ENCODE data around the gene SIRT6.
"Not testable (repeated sequence)": the region's sequence is repeated elsewhere in the genome, so short reads cannot be mapped to it uniquely, and the experiment has no call there.

The SIRT6 gene

DNA sequence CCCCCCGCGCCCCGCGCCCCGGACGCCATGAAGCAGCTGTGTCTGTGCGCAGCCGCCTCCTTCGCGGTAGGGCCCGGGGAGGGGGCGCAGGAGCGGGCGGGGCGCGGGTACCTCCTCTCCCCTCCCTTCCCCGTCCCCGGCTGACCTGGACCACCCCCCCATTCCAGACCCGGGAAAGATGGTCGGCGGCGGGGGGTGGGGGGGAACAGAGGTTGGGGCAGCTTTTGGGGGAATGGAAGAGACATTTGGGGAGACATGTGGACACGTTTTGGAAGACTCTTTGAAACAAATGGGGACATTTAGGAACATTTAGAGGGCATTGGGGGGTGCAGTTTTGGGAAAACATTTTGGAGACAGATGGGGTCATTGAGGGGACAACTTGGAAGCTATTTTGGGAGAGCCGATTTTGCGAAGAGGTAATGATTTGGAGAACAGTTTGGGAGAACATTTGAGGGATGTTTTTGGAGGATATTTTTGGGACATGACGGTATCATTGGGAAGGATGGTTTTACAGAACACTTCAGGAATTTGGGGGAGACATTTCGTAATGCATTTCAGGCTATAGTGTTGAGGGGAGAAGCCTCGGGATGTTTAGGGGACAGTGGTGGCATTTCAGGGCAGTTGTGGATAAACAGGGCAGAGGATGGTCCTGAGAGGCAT lies 16.2 kb upstream of the SIRT6 start:
- Histone ChIP-seq H3K27ac (ENCODE audit: low read length) (no peak overlapping the region), H3K9me3 (ENCODE audit: control insufficient read depth, low read depth, low read length) (no peaks in the 10 kb centered on the region), H3K4me3 (ENCODE audit: low read length) (peak overlapping the region; percentile 15), H3K9ac (ENCODE audit: low read length) (no peak overlapping the region), H3K36me3 (ENCODE audit: control insufficient read depth, low read depth, low read length) (no peaks in the 10 kb centered on the region), H3K4me1 (ENCODE audit: control insufficient read depth, low read depth, low read length) (no peaks in the 10 kb centered on the region), H3K27me3 (ENCODE audit: control insufficient read depth, insufficient read depth, low read length) (peaks cover 42% of the 10 kb centered on the region)

DNA sequence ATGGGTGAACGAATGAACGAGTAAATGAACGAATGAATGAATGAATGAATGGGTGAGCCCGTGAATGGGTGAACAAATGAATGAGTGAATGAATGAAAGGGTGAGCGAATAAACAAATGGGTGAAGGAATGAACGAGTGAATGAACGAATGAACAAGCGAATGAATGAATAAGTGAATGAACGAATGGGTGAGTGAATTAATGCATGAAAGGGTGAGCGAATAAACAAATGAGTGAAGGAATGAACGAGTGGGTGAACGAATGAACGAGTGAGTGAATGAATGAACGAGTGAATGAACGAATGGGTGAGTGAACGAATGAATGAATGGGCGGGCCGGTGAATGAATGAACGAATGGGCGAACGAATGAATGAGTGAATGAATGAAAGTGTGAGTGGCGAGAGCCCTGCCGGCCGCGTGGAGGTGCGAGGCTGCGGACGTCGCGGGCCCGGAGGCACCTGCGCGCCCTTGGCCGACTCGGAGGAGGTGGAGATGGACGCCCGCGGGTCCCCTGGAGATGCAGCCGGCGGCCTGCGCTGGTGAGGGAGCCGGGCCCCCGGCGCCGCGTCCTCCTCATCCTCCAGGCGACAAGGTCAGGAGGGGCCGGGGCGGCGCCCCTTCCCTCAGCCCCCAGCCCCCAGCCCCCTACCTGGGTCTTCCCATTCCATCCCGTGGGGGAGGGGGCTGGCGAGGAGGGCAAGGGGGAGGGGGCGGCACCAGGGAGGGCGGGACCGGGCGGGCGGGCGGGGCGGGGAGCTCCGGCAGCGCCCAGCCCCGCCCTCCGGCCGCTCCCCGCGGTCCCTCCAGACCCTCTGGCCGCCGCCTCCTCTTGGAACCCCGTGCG lies 15.5 kb upstream of the SIRT6 start:
- peak overlapping the region; percentile 15 for H3K4me3 ChIP-seq (ENCODE audit: low read length)
- H3K27ac ChIP-seq (ENCODE audit: low read length): no peak overlapping the region
- H3K4me1 ChIP-seq (ENCODE audit: control insufficient read depth, low read depth, low read length): no peaks in the 10 kb centered on the region
- peaks cover 42% of the 10 kb centered on the region for H3K27me3 ChIP-seq (ENCODE audit: control insufficient read depth, insufficient read depth, low read length)
- no peaks in the 10 kb centered on the region for H3K36me3 ChIP-seq (ENCODE audit: control insufficient read depth, low read depth, low read length)
- no peak overlapping the region for H3K9ac ChIP-seq (ENCODE audit: low read length)
- no peaks in the 10 kb centered on the region for H3K9me3 ChIP-seq (ENCODE audit: control insufficient read depth, low read depth, low read length)

DNA sequence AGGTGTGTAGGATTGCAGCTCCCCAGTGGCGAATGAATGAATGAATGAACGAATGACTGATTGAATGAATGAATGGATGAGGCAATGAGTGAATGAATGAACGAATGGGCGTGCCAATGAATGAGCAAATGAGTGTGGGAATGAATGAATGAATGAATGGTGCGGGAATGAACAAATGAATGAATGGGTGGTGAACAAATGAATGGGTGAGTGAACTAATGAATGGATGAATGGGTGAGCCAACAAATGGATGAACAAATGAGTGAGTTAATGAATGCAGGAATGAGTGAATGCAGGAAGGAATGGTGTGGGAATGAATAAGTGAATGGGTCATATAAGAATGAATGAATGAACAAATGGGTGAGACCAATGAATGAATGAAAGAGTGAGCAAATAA lies 14.9 kb upstream of the SIRT6 start:
- H3K36me3 ChIP-seq (ENCODE audit: control insufficient read depth, low read depth, low read length): no peaks in the 10 kb centered on the region
- no peaks in the 10 kb centered on the region for H3K4me1 ChIP-seq (ENCODE audit: control insufficient read depth, low read depth, low read length)
- H3K9me3 ChIP-seq (ENCODE audit: control insufficient read depth, low read depth, low read length): no peaks in the 10 kb centered on the region
- H3K4me3 ChIP-seq (ENCODE audit: low read length): no peak overlapping the region
- H3K27me3 ChIP-seq (ENCODE audit: control insufficient read depth, insufficient read depth, low read length): peaks cover 42% of the 10 kb centered on the region
- no peak overlapping the region for H3K9ac ChIP-seq (ENCODE audit: low read length)
- no peak overlapping the region for H3K27ac ChIP-seq (ENCODE audit: low read length)

DNA sequence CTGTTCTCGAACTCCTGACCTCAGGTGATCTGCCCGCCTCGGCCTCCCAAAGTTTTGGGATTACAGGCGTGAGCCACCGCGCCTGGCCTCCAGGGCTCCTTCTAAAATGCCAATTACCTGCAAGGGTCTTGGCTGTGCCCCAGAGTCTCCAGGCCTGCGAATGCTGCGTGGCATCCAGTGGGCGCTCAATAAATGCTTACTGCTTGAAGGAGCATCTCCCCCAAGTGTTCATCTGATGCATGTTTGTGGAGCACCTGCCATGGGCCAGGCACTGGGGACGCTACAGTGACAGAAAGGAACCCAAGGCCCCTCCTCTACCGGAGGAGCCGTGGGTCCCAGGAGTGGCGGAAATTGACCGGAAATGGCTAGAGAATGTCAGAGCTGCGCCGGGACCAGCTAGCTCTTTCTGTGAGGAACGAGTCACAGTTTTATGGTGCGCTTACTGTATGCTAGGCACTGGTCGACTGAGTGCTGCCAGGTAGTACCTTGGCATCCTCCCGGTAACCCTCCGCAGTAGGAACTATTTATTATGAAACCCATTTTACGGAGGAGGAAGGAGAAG lies 14.3 kb upstream of the SIRT6 start:
- Histone ChIP-seq H3K9me3 (ENCODE audit: control insufficient read depth, low read depth, low read length) (no peaks in the 10 kb centered on the region), H3K4me1 (ENCODE audit: control insufficient read depth, low read depth, low read length) (no peaks in the 10 kb centered on the region), H3K27me3 (ENCODE audit: control insufficient read depth, insufficient read depth, low read length) (peaks cover 42% of the 10 kb centered on the region), H3K9ac (ENCODE audit: low read length) (no peak overlapping the region), H3K36me3 (ENCODE audit: control insufficient read depth, low read depth, low read length) (no peaks in the 10 kb centered on the region), H3K4me3 (ENCODE audit: low read length) (no peak overlapping the region), H3K27ac (ENCODE audit: low read length) (no peak overlapping the region)

DNA sequence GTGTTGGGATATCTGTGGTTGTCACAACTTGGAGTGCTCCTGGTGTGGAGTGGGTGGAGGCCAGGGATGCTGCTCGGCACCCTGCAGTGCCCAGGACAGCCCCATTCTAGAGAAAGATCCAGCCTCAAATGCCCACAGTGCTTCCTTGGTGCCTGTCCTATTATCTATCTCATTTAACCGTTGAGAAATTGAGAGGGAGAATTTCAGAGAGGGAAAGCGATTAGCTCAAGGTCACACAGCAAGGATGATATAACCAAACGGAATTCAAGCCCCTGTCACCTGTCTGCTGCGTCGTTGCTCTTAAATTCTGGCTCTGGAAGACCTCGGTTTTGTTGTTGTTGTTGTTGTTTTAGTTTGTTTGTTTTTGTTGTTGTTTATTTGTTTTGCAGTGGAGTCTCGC lies 13.6 kb upstream of the SIRT6 start:
- no peak overlapping the region for H3K4me3 ChIP-seq (ENCODE audit: low read length)
- no peaks in the 10 kb centered on the region for H3K36me3 ChIP-seq (ENCODE audit: control insufficient read depth, low read depth, low read length)
- H3K27me3 ChIP-seq (ENCODE audit: control insufficient read depth, insufficient read depth, low read length): peaks cover 36% of the 10 kb centered on the region
- H3K27ac ChIP-seq (ENCODE audit: low read length): no peak overlapping the region
- H3K4me1 ChIP-seq (ENCODE audit: control insufficient read depth, low read depth, low read length): no peaks in the 10 kb centered on the region
- H3K9ac ChIP-seq (ENCODE audit: low read length): no peak overlapping the region
- H3K9me3 ChIP-seq (ENCODE audit: control insufficient read depth, low read depth, low read length): no peaks in the 10 kb centered on the region

DNA sequence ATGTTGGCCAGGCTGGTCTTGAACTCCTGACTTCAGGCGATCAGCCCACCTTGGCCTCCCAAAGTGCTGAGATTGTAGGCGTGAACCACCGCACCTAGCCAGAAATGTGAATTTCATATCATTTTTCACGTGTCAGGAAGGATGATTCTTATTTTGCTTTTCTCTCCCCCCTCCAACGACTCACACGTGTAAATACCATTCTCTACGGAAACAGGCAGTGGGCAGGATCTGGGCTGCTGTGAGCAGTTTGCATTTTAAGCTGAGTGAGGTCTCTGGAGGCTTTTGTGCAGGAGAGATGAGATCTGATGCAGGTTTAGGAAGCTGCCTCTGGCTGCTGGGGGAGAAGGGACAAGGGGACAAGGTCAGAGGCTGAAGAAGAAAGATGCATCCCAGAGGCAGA lies 12.0 kb upstream of the SIRT6 start:
- H3K4me1 ChIP-seq (ENCODE audit: control insufficient read depth, low read depth, low read length): no peaks in the 10 kb centered on the region
- peaks cover 20% of the 10 kb centered on the region for H3K27me3 ChIP-seq (ENCODE audit: control insufficient read depth, insufficient read depth, low read length)
- H3K4me3 ChIP-seq (ENCODE audit: low read length): no peak overlapping the region
- H3K36me3 ChIP-seq (ENCODE audit: control insufficient read depth, low read depth, low read length): no peaks in the 10 kb centered on the region
- H3K27ac ChIP-seq (ENCODE audit: low read length): no peak overlapping the region
- no peak overlapping the region for H3K9ac ChIP-seq (ENCODE audit: low read length)
- H3K9me3 ChIP-seq (ENCODE audit: control insufficient read depth, low read depth, low read length): no peaks in the 10 kb centered on the region

GRCh38 chr19:4192537-4192936 lies 10.2 kb upstream of the SIRT6 start:
- H3K27me3 ChIP-seq (ENCODE audit: control insufficient read depth, insufficient read depth, low read length); H3K9ac ChIP-seq (ENCODE audit: low read length); H3K4me3 ChIP-seq (ENCODE audit: low read length); H3K4me1 ChIP-seq (ENCODE audit: control insufficient read depth, low read depth, low read length); H3K9me3 ChIP-seq (ENCODE audit: control insufficient read depth, low read depth, low read length); H3K27ac ChIP-seq (ENCODE audit: low read length); H3K36me3 ChIP-seq (ENCODE audit: control insufficient read depth, low read depth, low read length): not testable (repeated sequence)

- H3K27ac ChIP-seq (ENCODE audit: low read length): no peak overlapping the region
- no peaks in the 10 kb centered on the region for H3K36me3 ChIP-seq (ENCODE audit: control insufficient read depth, low read depth, low read length)
- no peak overlapping the region for H3K4me3 ChIP-seq (ENCODE audit: low read length)
- H3K27me3 ChIP-seq (ENCODE audit: control insufficient read depth, insufficient read depth, low read length): no peaks in the 10 kb centered on the region
- no peaks in the 10 kb centered on the region for H3K9me3 ChIP-seq (ENCODE audit: control insufficient read depth, low read depth, low read length)
- H3K9ac ChIP-seq (ENCODE audit: low read length): no peak overlapping the region
- no peaks in the 10 kb centered on the region for H3K4me1 ChIP-seq (ENCODE audit: control insufficient read depth, low read depth, low read length)
Measured at GRCh38 chr19:4189641-4190040, 7.3 kb upstream of the SIRT6 start.

DNA sequence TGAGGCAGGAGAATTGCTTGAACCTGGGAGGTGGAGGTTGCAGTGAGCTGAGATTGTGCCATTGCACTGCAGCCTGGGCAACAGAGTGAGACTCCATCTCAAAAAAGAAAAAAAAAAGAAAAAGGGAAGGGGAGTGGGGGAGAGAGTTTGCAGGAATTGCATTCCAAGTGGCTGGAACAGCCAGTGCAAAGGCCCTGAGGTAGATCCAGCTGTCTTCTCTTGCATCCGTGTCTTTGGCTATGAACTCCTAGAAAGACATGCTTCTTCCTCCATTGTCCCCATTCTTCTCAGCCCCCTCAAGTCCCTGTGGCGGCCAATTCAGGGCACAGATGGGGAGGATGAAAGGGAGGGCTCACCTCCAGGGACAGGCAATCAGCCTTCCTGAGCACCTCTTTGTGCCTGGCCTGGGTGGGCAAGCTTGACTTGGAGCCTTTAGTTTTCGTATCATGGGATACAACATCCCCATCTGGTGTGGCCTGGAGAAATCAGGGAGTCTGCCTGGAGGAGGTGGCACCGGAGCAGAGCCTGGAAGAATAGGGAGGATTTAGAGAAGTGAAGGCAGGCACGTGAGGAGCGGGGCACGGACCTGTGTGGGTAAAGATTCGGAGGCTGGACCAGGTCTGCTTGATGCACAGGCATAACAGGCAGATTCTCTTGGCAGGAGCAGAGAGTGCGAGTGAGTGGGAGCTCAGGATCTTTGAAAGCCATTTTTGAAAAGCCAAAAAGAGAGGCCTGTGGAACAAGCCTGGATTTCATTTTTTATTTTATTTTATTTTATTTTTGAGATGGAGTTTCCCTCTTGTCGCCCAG lies 5.2 kb upstream of the SIRT6 start:
- Histone ChIP-seq H3K27ac (ENCODE audit: low read length) (no peak overlapping the region), H3K9me3 (ENCODE audit: control insufficient read depth, low read depth, low read length) (no peaks in the 10 kb centered on the region), H3K36me3 (ENCODE audit: control insufficient read depth, low read depth, low read length) (no peaks in the 10 kb centered on the region), H3K4me1 (ENCODE audit: control insufficient read depth, low read depth, low read length) (no peaks in the 10 kb centered on the region), H3K4me3 (ENCODE audit: low read length) (no peak overlapping the region), H3K9ac (ENCODE audit: low read length) (no peak overlapping the region), H3K27me3 (ENCODE audit: control insufficient read depth, insufficient read depth, low read length) (no peaks in the 10 kb centered on the region)

DNA sequence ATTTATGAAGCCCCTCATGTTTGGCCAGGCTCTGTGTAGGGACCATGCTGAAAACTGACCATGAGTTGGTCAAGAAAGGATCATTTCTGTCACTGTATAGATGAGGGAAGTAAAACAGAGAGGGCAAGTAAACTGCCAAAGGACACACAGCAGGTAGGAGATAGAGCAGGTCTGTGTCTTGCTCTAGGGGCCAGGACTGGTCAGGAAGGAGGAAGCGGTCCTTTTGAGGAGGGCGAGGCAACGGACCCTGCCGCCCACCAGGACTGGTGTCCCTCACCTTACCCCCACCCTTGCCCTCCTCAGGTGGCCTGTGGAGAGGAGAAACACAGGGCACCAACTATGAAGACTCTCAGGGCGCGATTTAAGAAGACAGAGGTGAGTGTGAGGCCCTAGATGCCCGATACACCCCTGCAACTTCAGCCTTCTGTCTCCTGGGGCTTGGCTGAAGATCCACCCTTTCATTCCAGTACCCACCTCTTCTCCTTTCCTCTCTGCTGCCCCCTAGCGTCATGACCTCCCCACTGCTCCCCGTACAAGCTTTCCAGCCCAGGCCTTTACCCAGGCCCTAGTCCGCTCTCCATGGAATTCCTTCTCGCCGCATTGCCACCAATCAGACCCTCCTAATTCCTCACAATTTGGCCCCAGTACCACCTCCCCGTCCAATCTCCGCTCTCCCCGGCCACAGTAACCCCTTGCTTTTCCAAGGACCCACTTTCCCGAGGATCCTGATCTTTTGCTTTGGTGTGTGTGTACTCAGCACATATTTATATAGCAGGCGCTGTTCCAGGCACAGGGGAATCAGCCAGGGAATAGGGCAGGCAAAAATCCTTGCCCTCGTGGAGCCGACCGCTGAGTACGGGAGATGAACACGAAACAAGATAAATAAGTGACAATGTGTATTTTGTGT lies 4.0 kb upstream of the SIRT6 start:
- Histone ChIP-seq H3K27ac (ENCODE audit: low read length) (no peak overlapping the region), H3K4me3 (ENCODE audit: low read length) (no peak overlapping the region), H3K36me3 (ENCODE audit: control insufficient read depth, low read depth, low read length) (no peaks in the 10 kb centered on the region), H3K4me1 (ENCODE audit: control insufficient read depth, low read depth, low read length) (no peaks in the 10 kb centered on the region), H3K9me3 (ENCODE audit: control insufficient read depth, low read depth, low read length) (no peaks in the 10 kb centered on the region), H3K9ac (ENCODE audit: low read length) (no peak overlapping the region), H3K27me3 (ENCODE audit: control insufficient read depth, insufficient read depth, low read length) (no peaks in the 10 kb centered on the region)
